CD14-positive monocyte (primary cell): ENCODE results near the gene DHX30. TPM values are rescaled to one million over a fixed set of nuclear protein-coding genes. Genes with fewer than 3 reads are reported as not detected.
"Not testable (repeated sequence)": the region's sequence is repeated elsewhere in the genome, so short reads cannot be mapped to it uniquely, and the experiment has no call there.

Experiments
- DNase-seq, 3 donors: peaks; one replicate each; pipeline ENCODE4 v3.0.0-alpha.2; 2011 to 2022
- H2AFZ ChIP-seq: 2 replicates; pipeline ENCODE4 v1.6.0; 2012; ENCODE audit warnings: mild to moderate bottlenecking, low read depth, low read length, inconsistent platforms; ENCODE audit not compliant: insufficient read depth, poor library complexity, severe bottlenecking
- H3K27ac ChIP-seq, 2 donors: 1 replicate in 1 of 2; 2 replicates in 1 of 2; pipeline ENCODE4 v1.5.1; 2012 to 2013; ENCODE audit warnings: low read length in 2 of 2, control low read depth in 1 of 2, inconsistent platforms in 1 of 2, low read depth in 1 of 2, mild to moderate bottlenecking in 1 of 2
- H3K27me3 ChIP-seq, 2 donors: one replicate each; pipeline versions ENCODE4 v1.6.0 to v1.6.1; 2011 to 2013; ENCODE audit warnings: low read length in 2 of 2; ENCODE audit not compliant: control insufficient read depth in 2 of 2, insufficient read depth in 2 of 2
- H3K36me3 ChIP-seq, 2 donors: replicated peaks in 1 of 2; 1 replicate in 1 of 2; 2 replicates in 1 of 2; pipeline versions ENCODE4 v1.5.1 to v1.6.1; 2012 to 2013; ENCODE audit warnings: low read length in 2 of 2, control low read depth in 1 of 2, inconsistent platforms in 1 of 2, mild to moderate bottlenecking in 1 of 2; ENCODE audit not compliant: insufficient read depth in 2 of 2, control insufficient read depth in 1 of 2
- H3K4me1 ChIP-seq, 2 donors: 1 replicate in 1 of 2; 2 replicates in 1 of 2; pipeline versions ENCODE4 v1.5.1 to v1.6.1; 2012 to 2013; ENCODE audit warnings: low read length in 2 of 2, control low read depth in 1 of 2, inconsistent platforms in 1 of 2, mild to moderate bottlenecking in 1 of 2, moderate library complexity in 1 of 2; ENCODE audit not compliant: insufficient read depth in 2 of 2, control insufficient read depth in 1 of 2
- H3K4me2 ChIP-seq: replicated peaks from 2 replicates; pipeline ENCODE3; 2012; ENCODE audit warnings: low read length, moderate library complexity, mild to moderate bottlenecking; ENCODE audit not compliant: poor library complexity, severe bottlenecking; ENCODE audit errors: extremely low read depth
- H3K4me3 ChIP-seq, 3 experiments: fragments of 200-600 bp in 1 of 3; sonication (generic) in 1 of 3; replicated peaks in 1 of 3; 1 replicate in 2 of 3; 2 replicates in 1 of 3; pipeline ENCODE4 v1.5.1; 2011 to 2013; ENCODE audit warnings: low read length in 3 of 3, mild to moderate bottlenecking in 3 of 3, control low read depth in 2 of 3, low read depth in 2 of 3, inconsistent platforms in 1 of 3, moderate library complexity in 1 of 3
- H3K79me2 ChIP-seq: 2 replicates; pipeline ENCODE4 v1.6.0; 2012; ENCODE audit warnings: mild to moderate bottlenecking, control low read depth, inconsistent platforms, low read length, moderate library complexity; ENCODE audit not compliant: insufficient read depth
- H3K9ac ChIP-seq: 2 replicates; pipeline ENCODE4 v1.6.0; 2017; ENCODE audit warnings: low read length, mild to moderate bottlenecking; ENCODE audit not compliant: insufficient read depth, poor library complexity, severe bottlenecking
- H3K9me3 ChIP-seq, 2 donors: replicated peaks in 1 of 2; 1 replicate in 1 of 2; 2 replicates in 1 of 2; pipeline versions ENCODE4 v1.5.1 to v1.6.1; 2012 to 2013; ENCODE audit warnings: low read length in 2 of 2, control low read depth in 1 of 2; ENCODE audit not compliant: control insufficient read depth in 1 of 2, insufficient read depth in 1 of 2
- H4K20me1 ChIP-seq: 2 replicates; pipeline ENCODE4 v1.6.0; 2012; ENCODE audit warnings: mild to moderate bottlenecking, low read length, control low read depth, moderate library complexity; ENCODE audit not compliant: insufficient read depth
- H3K27ac Mint-ChIP-seq, 7 donors: one replicate each; pipeline ENCODE4 v1.8.0; 2020; ENCODE audit warnings: mild to moderate bottlenecking in 7 of 7, mixed read lengths in 7 of 7, moderate library complexity in 6 of 7, inconsistent platforms in 2 of 7
- H3K27me3 Mint-ChIP-seq, 3 donors: one replicate each; pipeline ENCODE4 v1.8.0; 2021 to 2022; ENCODE audit warnings: low read depth in 3 of 3, mild to moderate bottlenecking in 3 of 3, mixed read lengths in 3 of 3, moderate library complexity in 3 of 3, inconsistent platforms in 1 of 3
- H3K36me3 Mint-ChIP-seq, 2 donors: one replicate each; pipeline ENCODE4 v1.8.0; 2020; ENCODE audit warnings: mixed read lengths in 2 of 2, inconsistent platforms in 1 of 2, mild to moderate bottlenecking in 1 of 2
- H3K4me1 Mint-ChIP-seq: one replicate; pipeline ENCODE4 v1.8.0; 2020; ENCODE audit warnings: mild to moderate bottlenecking, mixed read lengths
- H3K4me3 Mint-ChIP-seq, 2 donors: one replicate each; pipeline ENCODE4 v1.8.0; 2020; ENCODE audit warnings: mild to moderate bottlenecking in 2 of 2, mixed read lengths in 2 of 2, moderate library complexity in 1 of 2
- H3K9me3 Mint-ChIP-seq, 7 donors: one replicate each; pipeline ENCODE4 v1.8.0; 2020 to 2022; ENCODE audit warnings: mixed read lengths in 7 of 7, mild to moderate bottlenecking in 6 of 7, moderate library complexity in 6 of 7, inconsistent platforms in 2 of 7
- CTCF ChIP-seq: fragments of 200-600 bp; IDR thresholded peaks from one replicate; pipeline ENCODE4 v1.8.0; 2022; ENCODE audit warnings: antibody characterized with exemption, mild to moderate bottlenecking
- WGBS: methylation state at CpG from one replicate; pipeline ENCODE4 v1.1.5; 2013; ENCODE audit warnings: missing lambda C conversion rate; ENCODE audit not compliant: insufficient coverage; 5-methylcytosine and 5-hydroxymethylcytosine counted together
- intact Hi-C, 2 donors: fragments of 100-400 bp; cut with micrococcal nuclease; formaldehyde crosslinking; loops; one replicate each; pipeline versions ENCODE4 v1.15.0 to v1.15.1; 2023
- polyA plus RNA-seq, 3 donors: library from polyadenylated mRNA; depleted of rRNA in 1 of 3; unstranded in 2 of 3; stranded (reverse) in 1 of 3; fragments of 300-500 nt in 2 of 3; fragments of >200 nt in 1 of 3; fragmentation: Illumina TruSeq in 2 of 3; gene quantifications; 1 replicate in 2 of 3; 2 replicates in 1 of 3; pipeline ENCODE4 v1.2.3, GENCODE V29; 2012 to 2021

The DHX30 gene
- polyA plus RNA-seq, 3 donors: 19.4 to 43.9 (median 20.1) TPM

- intact Hi-C loops: no loop called here
- H3K4me3 Mint-ChIP-seq: no peak overlapping the region
- Histone ChIP-seq H3K9me3 (no peaks in the 10 kb centered on the region), H3K9ac (no peak overlapping the region), H3K79me2 (no peaks in the 10 kb centered on the region), H3K27ac (no peak overlapping the region), H3K36me3 (peaks cover 0 to 34% of the 10 kb centered on the region in 2 donors), H3K4me2 (no peak overlapping the region), H3K27me3 (no peaks in the 10 kb centered on the region), H3K4me3 (no peak overlapping the region), H2AFZ (no peak overlapping the region), H3K4me1 (no peaks in the 10 kb centered on the region), H4K20me1 (no peaks in the 10 kb centered on the region)
- no peak for DNase-seq
- WGBS: 40% methylated on average over 3 of the region's 3 CpGs
- no peak for TF ChIP-seq CTCF
- H3K4me1 Mint-ChIP-seq: no peaks in the 10 kb centered on the region
- H3K9me3 Mint-ChIP-seq: peaks cover 0 to 3% (median 0%) of the 10 kb centered on the region in 7 donors
- H3K27ac Mint-ChIP-seq: no peak overlapping the region
- no peaks in the 10 kb centered on the region for H3K27me3 Mint-ChIP-seq
- peaks cover 33 to 41% of the 10 kb centered on the region in 2 donors for H3K36me3 Mint-ChIP-seq
Measured at GRCh38 chr3:47884603-47885002, 81.7 kb downstream of the DHX30 start.

DNA sequence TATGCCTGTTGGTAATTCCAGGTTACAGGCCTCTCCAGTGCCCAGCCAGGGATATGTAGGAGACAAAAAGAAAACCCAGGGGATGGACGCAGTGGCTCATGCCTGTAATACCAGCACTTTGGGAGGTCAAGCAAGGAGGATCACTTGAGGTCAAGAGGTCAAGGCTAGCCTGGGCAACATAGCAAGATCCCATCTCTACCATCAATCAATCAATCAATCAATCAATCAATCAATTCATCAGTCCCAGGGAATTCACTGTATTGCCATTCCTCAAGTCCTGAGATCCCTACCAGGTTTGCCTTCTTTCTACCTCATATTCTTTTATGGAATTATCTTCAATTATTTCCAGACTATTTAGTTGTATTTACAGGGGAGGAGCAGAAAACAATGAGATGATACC lies 82.2 kb downstream of the DHX30 start:
- no peak for DNase-seq
- Mint-ChIP-seq H3K4me1 (no peaks in the 10 kb centered on the region), H3K4me3 (no peak overlapping the region), H3K27ac (peak overlapping the region in 1 of 7 donors; percentile 6), H3K36me3 (peaks cover 33 to 41% of the 10 kb centered on the region in 2 donors), H3K9me3 (peaks cover 0 to 3% (median 0%) of the 10 kb centered on the region in 7 donors), H3K27me3 (no peaks in the 10 kb centered on the region)
- no peak for TF ChIP-seq CTCF
- WGBS: no CpG with 5 or more reads among the region's 1 CpG
- H3K4me2 ChIP-seq: no peak overlapping the region
- H3K27me3 ChIP-seq: no peaks in the 10 kb centered on the region
- H3K4me1 ChIP-seq: no peaks in the 10 kb centered on the region
- H3K9ac ChIP-seq: no peak overlapping the region
- H3K36me3 ChIP-seq: peaks cover 0 to 34% of the 10 kb centered on the region in 2 donors
- no peak overlapping the region for H3K4me3 ChIP-seq
- intact Hi-C loops: no loop called here
- H4K20me1 ChIP-seq: no peaks in the 10 kb centered on the region
- H2AFZ ChIP-seq: no peak overlapping the region
- H3K9me3 ChIP-seq: no peaks in the 10 kb centered on the region
- no peak overlapping the region for H3K27ac ChIP-seq
- H3K79me2 ChIP-seq: no peaks in the 10 kb centered on the region

- H3K4me1 Mint-ChIP-seq, H3K27ac ChIP-seq, H3K4me1 ChIP-seq, H3K4me2 ChIP-seq, H3K79me2 ChIP-seq, H3K4me3 Mint-ChIP-seq, H3K9me3 Mint-ChIP-seq, H4K20me1 ChIP-seq, H3K9me3 ChIP-seq, H2AFZ ChIP-seq, H3K27me3 Mint-ChIP-seq, H3K9ac ChIP-seq, H3K27ac Mint-ChIP-seq, H3K4me3 ChIP-seq, DNase-seq, H3K27me3 ChIP-seq, intact Hi-C loops: not testable (repeated sequence)
- peaks cover 58 to 59% of the 10 kb centered on the region in 2 donors for H3K36me3 Mint-ChIP-seq
- peaks cover 10 to 60% of the 10 kb centered on the region in 2 donors for H3K36me3 ChIP-seq
- 100% methylated on average over 3 of the region's 9 CpGs for WGBS
Measured at GRCh38 chr3:47887991-47888390, 85.1 kb downstream of the DHX30 start.
